Measurements from ENCODE around the gene RGL3.

DNA sequence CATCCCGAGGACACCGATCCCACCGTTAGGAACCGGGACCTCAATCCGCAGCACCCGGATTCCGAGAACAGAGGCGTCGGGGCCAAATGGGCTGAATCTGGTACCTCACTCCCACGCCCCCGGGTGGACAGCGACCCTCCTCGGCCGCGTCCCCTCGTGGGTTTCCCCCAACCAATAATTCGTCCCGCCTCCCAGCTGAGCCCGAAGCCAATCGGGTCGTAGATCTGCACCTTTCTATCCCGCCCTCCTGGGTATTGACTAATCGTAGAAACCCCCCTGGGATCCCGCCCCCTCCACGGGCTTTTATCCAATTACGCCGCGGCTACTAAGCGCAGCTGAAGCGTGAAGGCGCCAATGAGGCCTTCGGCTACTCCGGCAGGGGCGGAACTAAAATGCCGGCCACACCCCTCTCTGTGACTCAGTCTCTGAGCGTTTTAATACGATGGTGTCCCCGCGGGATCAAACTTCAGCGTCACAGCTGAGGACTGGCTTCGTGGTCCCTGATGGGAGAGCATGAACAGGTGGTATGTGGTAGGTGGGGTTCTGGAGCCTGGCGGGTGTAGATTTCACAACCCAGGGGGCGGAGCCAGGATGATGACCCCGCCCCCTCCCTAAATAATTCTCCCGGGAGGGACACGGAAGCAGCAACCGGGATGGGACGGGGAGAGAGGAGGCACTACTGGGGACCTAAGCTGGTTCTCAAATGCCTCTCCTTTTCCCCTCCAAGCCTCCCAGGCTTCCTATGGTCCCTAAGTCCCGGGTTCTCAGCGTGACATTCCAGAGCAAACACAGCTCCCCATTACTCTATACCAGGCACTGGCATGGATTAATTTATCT is 72.8 kb downstream of the RGL3 start, which contains the start of the genes CCDC159 and TMEM205:
- TF ChIP-seq, protein P1, sequence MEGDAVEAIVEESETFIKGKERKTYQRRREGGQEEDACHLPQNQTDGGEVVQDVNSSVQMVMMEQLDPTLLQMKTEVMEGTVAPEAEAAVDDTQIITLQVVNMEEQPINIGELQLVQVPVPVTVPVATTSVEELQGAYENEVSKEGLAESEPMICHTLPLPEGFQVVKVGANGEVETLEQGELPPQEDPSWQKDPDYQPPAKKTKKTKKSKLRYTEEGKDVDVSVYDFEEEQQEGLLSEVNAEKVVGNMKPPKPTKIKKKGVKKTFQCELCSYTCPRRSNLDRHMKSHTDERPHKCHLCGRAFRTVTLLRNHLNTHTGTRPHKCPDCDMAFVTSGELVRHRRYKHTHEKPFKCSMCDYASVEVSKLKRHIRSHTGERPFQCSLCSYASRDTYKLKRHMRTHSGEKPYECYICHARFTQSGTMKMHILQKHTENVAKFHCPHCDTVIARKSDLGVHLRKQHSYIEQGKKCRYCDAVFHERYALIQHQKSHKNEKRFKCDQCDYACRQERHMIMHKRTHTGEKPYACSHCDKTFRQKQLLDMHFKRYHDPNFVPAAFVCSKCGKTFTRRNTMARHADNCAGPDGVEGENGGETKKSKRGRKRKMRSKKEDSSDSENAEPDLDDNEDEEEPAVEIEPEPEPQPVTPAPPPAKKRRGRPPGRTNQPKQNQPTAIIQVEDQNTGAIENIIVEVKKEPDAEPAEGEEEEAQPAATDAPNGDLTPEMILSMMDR (IDR thresholded peaks at IDR 0.05; ENCODE audit: insufficient read depth, low read length), result no peak
- no peak; the same call in none of the 2 replicates for TF ChIP-seq POLR2AphosphoS5 (IDR thresholded peaks at IDR 0.05; ENCODE audit: low read depth)
